Vagina (tissue), 2 donors: ENCODE results near the gene PRPF6. TPM values are rescaled to one million over a fixed set of nuclear protein-coding genes. Genes with fewer than 3 reads are reported as not detected.

ENCODE experiments used
- DNase-seq, 2 donors: peaks; one replicate each; pipeline ENCODE4 v3.0.0-alpha.2; 2017; ENCODE audit errors: extremely low spot score in 2 of 2
- H3K27ac ChIP-seq: fragments of 200-600 bp; sonication (generic); one replicate; pipeline ENCODE4 v1.5.1; 2019
- H3K27me3 ChIP-seq: fragments of 200-600 bp; sonication (generic); one replicate; pipeline ENCODE4 v1.5.1; 2019
- H3K36me3 ChIP-seq, 2 donors: fragments of 200-600 bp; sonication (generic); one replicate each; pipeline ENCODE4 v1.5.1; 2017 to 2019
- H3K4me1 ChIP-seq: fragments of 200-600 bp; sonication (generic); one replicate; pipeline ENCODE4 v1.5.1; 2019
- H3K4me3 ChIP-seq, 2 donors: fragments of 200-600 bp; sonication (generic); 1 replicate in 1 of 2; 2 replicates in 1 of 2; pipeline ENCODE4 v1.5.1; 2016 to 2019
- H3K9me3 ChIP-seq: fragments of 200-600 bp; sonication (generic); one replicate; pipeline ENCODE4 v1.5.1; 2019
- POLR2A ChIP-seq, 2 donors: fragments of 450-650 bp; IDR thresholded peaks; one replicate each; pipeline ENCODE4 v1.6.1; 2017; ENCODE audit warnings: antibody characterized with exemption in 2 of 2, mild to moderate bottlenecking in 2 of 2, moderate library complexity in 2 of 2
- POLR2AphosphoS5 ChIP-seq, 2 donors: sonication (generic); formaldehyde crosslinking; IDR thresholded peaks; one replicate each; pipeline ENCODE4 v1.9.0; 2017; ENCODE audit warnings: antibody characterized with exemption in 2 of 2, mild to moderate bottlenecking in 2 of 2, low read depth in 1 of 2; ENCODE audit not compliant: insufficient read depth in 1 of 2
- intact Hi-C: fragments of 100-400 bp; cut with DNase I; formaldehyde crosslinking; loops from one replicate; pipeline ENCODE4 v1.15.1; 2023
- total RNA-seq: library from RNA; depleted of rRNA; stranded (reverse); fragments of >200 nt; gene quantifications from one replicate; pipeline ENCODE4 v1.2.3, GENCODE V29; 2016
- TF ChIP-seq, protein P1 (sequence below), 3 experiments: fragments of 450-650 bp in 2 of 3; fragments of 200-600 bp in 1 of 3; sonication (generic) in 1 of 3; IDR thresholded peaks; one replicate each; pipeline ENCODE4 v1.5.1; 2017 to 2019; ENCODE audit warnings: antibody characterized with exemption in 3 of 3, mild to moderate bottlenecking in 2 of 3, moderate library complexity in 2 of 3

Gene PRPF6
- total RNA-seq, 1 donor from 2014 or later: 50.6 TPM

DNA sequence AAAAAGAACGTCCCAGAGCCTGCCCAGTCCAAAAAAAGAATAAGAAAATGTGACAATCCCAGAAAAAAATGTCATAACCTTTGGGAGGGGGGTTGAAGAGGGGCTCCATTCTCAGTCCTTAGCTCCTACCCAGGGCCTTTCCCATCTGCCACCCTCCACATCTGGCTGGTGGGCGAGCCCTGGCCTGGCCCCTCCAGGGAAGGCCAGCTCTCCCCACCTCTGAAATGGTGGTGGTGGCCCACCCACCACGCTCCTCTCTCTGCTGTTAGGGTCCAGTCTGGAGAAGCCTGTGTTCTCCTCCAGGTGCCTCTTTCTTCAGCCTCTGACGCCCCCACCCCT lies 98.0 kb downstream of the PRPF6 start:
- intact Hi-C loops: no loop called here
- H3K27ac ChIP-seq: peak overlapping the region; percentile 74
- H3K4me3 ChIP-seq: peak overlapping the region; percentile 65 to 87
- peaks cover 32% of the 10 kb centered on the region for H3K4me1 ChIP-seq
- DNase-seq: no peak
- TF ChIP-seq, protein P1, sequence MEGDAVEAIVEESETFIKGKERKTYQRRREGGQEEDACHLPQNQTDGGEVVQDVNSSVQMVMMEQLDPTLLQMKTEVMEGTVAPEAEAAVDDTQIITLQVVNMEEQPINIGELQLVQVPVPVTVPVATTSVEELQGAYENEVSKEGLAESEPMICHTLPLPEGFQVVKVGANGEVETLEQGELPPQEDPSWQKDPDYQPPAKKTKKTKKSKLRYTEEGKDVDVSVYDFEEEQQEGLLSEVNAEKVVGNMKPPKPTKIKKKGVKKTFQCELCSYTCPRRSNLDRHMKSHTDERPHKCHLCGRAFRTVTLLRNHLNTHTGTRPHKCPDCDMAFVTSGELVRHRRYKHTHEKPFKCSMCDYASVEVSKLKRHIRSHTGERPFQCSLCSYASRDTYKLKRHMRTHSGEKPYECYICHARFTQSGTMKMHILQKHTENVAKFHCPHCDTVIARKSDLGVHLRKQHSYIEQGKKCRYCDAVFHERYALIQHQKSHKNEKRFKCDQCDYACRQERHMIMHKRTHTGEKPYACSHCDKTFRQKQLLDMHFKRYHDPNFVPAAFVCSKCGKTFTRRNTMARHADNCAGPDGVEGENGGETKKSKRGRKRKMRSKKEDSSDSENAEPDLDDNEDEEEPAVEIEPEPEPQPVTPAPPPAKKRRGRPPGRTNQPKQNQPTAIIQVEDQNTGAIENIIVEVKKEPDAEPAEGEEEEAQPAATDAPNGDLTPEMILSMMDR (IDR thresholded peaks at IDR 0.05): no peak
- no peak for TF ChIP-seq POLR2AphosphoS5 (IDR thresholded peaks at IDR 0.05; ENCODE audit: insufficient read depth in 1 of 2, low read depth in 1 of 2)
- TF ChIP-seq POLR2A (IDR thresholded peaks at IDR 0.05): no peak
- no peaks in the 10 kb centered on the region for H3K27me3 ChIP-seq
- peaks cover 0 to 1% of the 10 kb centered on the region in 2 donors for H3K36me3 ChIP-seq
- no peaks in the 10 kb centered on the region for H3K9me3 ChIP-seq

DNA sequence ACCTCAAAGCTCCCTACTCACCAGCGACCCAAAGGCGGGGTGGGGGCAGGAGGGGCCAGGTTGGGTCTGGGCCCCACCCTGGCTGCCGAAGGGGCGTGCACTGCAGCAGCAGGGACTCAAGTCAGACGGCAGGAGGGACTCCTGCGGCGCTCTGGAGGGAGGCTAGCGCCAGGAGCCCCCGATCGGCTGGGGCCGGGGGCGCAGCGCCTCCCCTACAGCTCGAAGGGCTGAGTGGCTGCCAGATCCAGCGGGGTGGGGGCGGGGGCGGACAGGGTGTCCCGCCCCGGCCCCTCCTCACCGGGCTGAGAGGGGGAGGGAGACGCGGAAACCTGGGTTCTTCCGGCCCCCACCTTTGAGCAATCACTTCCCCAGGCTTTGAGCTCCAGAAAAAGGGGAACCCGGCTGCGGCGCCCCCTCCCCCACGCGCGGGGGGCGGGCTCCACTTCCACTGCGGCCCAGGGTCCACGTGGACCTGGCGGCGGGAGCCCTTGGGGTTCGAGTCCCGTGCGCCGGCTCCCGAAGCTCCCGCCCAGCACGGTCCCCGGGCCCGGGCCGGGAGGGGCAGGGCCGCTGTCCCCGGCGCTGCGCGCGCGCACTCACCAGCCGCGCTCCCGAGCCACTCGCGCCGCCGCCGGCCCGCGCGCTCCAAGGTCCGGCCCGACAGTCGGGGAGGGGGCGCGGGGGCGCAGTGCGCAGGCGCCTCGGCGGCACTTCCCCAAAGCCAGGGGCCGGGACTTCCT lies 98.5 kb downstream of the PRPF6 start, which contains the start of gene RGS19:
Gene RGS19 (minus strand): TSS at position 246 of the 740 bp plus-strand sequence. CDS start 2,632 bp downstream, outside the sequence.
- intact Hi-C loops: no loop called here
- no peak for DNase-seq
- H3K36me3 ChIP-seq: no peaks in the 10 kb centered on the region
- TF ChIP-seq, protein P1 (IDR thresholded peaks at IDR 0.05): no peak
- TF ChIP-seq POLR2A (IDR thresholded peaks at IDR 0.05): peak in 1 of 2 donors; percentile 25
- no peaks in the 10 kb centered on the region for H3K27me3 ChIP-seq
- H3K4me1 ChIP-seq: peaks cover 38% of the 10 kb centered on the region
- no peaks in the 10 kb centered on the region for H3K9me3 ChIP-seq
- peak within 1 kb of the TSS; percentile 78 for H3K27ac ChIP-seq
- H3K4me3 ChIP-seq: peak within 1 kb of the TSS; percentile 65 to 87

DNA sequence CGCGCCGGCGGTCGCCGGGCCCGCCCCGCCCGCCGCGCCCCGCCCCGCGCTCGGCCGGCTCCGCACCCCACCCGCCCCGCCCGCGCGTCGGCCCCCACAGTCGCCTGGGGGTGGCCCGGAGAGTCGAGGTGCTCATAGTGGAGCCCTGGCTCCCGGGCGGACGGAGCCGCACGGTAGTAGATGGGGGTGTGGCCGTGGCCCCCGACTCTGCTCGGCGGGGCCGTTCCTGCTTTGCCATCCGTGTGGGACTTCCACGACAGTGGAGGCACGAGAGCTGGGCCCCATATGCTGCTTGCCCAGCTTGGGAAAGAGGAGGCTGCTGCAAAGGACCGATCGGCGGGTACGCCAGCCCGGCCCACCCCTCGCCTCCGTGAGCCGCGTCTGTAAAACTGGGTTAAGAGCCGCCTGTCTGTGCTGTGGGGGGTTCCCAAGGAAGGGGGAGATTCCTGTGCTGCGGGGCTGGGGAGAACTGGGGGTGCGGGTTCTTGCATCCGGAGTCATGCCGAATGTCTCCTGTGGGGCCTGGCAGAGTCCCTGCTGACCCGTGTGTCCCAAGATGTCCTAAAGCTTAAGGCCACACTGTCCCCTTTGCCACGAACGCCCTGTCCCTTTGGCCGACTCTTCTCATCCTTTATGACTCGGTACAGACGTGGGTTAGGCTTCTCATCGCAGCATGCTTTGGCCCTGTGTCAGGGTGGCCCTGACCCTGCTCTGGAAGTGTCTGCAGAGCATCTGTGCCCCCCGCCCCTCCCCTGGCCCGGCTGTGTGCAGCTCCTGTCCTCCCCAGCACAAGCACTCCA lies 99.3 kb downstream of the PRPF6 start, which contains the start of gene OPRL1:
Gene OPRL1 (plus strand): TSS at position 70 of the 800 bp plus-strand sequence. CDS start 12,639 bp downstream, outside the sequence.
- Histone ChIP-seq H3K4me1 (peaks cover 39% of the 10 kb centered on the region), H3K27ac (peak within 1 kb of the TSS; percentile 78), H3K4me3 (peak within 1 kb of the TSS; percentile 65 to 87), H3K27me3 (no peaks in the 10 kb centered on the region), H3K36me3 (no peaks in the 10 kb centered on the region), H3K9me3 (no peaks in the 10 kb centered on the region)
- no peak for TF ChIP-seq POLR2AphosphoS5 (IDR thresholded peaks at IDR 0.05; ENCODE audit: insufficient read depth in 1 of 2, low read depth in 1 of 2)
- TF ChIP-seq POLR2A (IDR thresholded peaks at IDR 0.05): no peak
- TF ChIP-seq, protein P1 (IDR thresholded peaks at IDR 0.05): no peak
- no peak for DNase-seq
- intact Hi-C loops: no loop called here

DNA sequence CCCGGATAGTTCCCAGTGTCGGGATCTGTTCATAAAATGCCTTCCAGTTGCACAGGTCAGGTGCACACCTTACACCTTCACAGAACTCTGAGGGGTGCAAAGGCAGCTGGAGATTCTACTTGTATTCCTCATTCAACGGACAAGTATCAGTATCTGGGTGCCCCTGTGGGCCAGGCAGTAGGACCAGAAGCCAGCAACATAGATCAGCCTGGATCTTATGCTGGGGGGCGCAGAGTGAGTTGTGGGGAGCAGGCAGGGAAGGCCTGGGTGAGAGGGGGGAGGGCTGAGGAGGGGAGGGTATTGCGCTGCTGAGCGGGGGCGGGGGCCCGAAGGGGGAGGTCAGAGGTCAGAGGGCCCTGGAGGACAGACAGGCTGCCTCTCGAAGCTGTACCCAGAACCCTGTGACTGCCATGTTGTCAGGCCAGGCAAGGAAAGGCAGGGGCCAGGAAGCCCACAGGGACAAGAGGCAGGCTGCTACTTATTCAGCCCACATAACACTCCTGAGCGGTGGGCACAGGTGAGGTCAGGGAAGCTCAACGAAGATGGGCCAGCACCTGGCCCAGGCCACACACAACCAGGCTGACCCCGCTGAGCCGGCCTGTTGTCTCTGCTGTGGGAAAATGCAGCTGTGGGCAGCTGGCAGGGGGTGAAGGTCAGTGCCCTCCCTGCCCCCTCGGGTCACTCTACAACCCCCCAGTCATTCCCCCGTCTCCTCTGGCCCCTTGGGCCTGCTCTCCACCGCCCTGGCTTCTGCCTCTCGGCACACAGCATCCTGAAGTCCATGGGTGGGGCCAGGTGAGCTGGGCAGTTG lies 100.1 kb downstream of the PRPF6 start:
- TF ChIP-seq, protein P1 (IDR thresholded peaks at IDR 0.05): no peak
- TF ChIP-seq POLR2AphosphoS5 (IDR thresholded peaks at IDR 0.05; ENCODE audit: insufficient read depth in 1 of 2, low read depth in 1 of 2) (no peak), POLR2A (IDR thresholded peaks at IDR 0.05) (no peak)
- no peak for DNase-seq
- intact Hi-C loops: no loop called here
- H3K4me1 ChIP-seq: peaks cover 39% of the 10 kb centered on the region
- H3K4me3 ChIP-seq: peak overlapping the region; percentile 65 to 87
- no peaks in the 10 kb centered on the region for H3K36me3 ChIP-seq
- no peaks in the 10 kb centered on the region for H3K9me3 ChIP-seq
- H3K27ac ChIP-seq: peak overlapping the region; percentile 78
- H3K27me3 ChIP-seq: no peaks in the 10 kb centered on the region
